AG09319 (cell line): ENCODE data around the gene HES1.
"Not testable (repeated sequence)": the region's sequence is repeated elsewhere in the genome, so short reads cannot be mapped to it uniquely, and the experiment has no call there.

Experiments used
- DNase-seq: peaks from one replicate; pipeline ENCODE4 v3.0.0-alpha.2; 2010; ENCODE audit warnings: low read depth; ENCODE audit errors: extremely low read depth
- CTCF ChIP-seq: IDR thresholded peaks from 2 replicates; pipeline ENCODE4 v1.5.1; 2011; ENCODE audit warnings: low read depth, mild to moderate bottlenecking, inconsistent platforms, low read length, moderate library complexity

The HES1 gene

GRCh38 chr3:194121891-194122631 is 13.9 kb upstream of the HES1 start:
- TF ChIP-seq CTCF = no peak
- no peak for DNase-seq

GRCh38 chr3:194123726-194124125 is 12.2 kb upstream of the HES1 start:
- DNase-seq = no peak
- TF ChIP-seq CTCF = no peak

GRCh38 chr3:194124193-194124592 is 11.8 kb upstream of the HES1 start:
- DNase-seq = no peak
- no peak for TF ChIP-seq CTCF

- DNase-seq = no peak
- TF ChIP-seq CTCF = no peak
These were observed 10.5 kb upstream of the HES1 start for GRCh38 chr3:194125442-194125841.

- TF ChIP-seq CTCF = no peak
- no peak for DNase-seq
These were observed 9.2 kb upstream of the HES1 start for GRCh38 chr3:194126790-194127189.

- no peak for DNase-seq
- TF ChIP-seq CTCF = no peak
These were observed 7.6 kb upstream of the HES1 start for GRCh38 chr3:194128202-194128918.

GRCh38 chr3:194128919-194129295 is 7.0 kb upstream of the HES1 start:
- DNase-seq = not testable (repeated sequence)
